Measurements from ENCODE around the gene EDEM1.

- TF ChIP-seq EZH2 (IDR thresholded peaks at IDR 0.05; ENCODE audit: borderline replicate concordance, low read length) = no peak
- TF ChIP-seq, protein P1, sequence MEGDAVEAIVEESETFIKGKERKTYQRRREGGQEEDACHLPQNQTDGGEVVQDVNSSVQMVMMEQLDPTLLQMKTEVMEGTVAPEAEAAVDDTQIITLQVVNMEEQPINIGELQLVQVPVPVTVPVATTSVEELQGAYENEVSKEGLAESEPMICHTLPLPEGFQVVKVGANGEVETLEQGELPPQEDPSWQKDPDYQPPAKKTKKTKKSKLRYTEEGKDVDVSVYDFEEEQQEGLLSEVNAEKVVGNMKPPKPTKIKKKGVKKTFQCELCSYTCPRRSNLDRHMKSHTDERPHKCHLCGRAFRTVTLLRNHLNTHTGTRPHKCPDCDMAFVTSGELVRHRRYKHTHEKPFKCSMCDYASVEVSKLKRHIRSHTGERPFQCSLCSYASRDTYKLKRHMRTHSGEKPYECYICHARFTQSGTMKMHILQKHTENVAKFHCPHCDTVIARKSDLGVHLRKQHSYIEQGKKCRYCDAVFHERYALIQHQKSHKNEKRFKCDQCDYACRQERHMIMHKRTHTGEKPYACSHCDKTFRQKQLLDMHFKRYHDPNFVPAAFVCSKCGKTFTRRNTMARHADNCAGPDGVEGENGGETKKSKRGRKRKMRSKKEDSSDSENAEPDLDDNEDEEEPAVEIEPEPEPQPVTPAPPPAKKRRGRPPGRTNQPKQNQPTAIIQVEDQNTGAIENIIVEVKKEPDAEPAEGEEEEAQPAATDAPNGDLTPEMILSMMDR (conservative IDR thresholded peaks at IDR 0.05 in 1 of 2, IDR thresholded peaks at IDR 0.05 in 1 of 2; ENCODE audit: extremely low read depth in 1 of 2, insufficient read depth in 1 of 2, low read depth in 1 of 2, low read length in 2 of 2) = no peak
Observed at GRCh38 chr3:5220667-5221431, 33.3 kb downstream of the EDEM1 start.

Measured in mammary epithelial cell (primary cell).